ENCODE results near the gene GABRE. TPM values are rescaled to one million over a fixed set of nuclear protein-coding genes. Genes with fewer than 3 reads are reported as not detected.

GABRE gene, protein sequence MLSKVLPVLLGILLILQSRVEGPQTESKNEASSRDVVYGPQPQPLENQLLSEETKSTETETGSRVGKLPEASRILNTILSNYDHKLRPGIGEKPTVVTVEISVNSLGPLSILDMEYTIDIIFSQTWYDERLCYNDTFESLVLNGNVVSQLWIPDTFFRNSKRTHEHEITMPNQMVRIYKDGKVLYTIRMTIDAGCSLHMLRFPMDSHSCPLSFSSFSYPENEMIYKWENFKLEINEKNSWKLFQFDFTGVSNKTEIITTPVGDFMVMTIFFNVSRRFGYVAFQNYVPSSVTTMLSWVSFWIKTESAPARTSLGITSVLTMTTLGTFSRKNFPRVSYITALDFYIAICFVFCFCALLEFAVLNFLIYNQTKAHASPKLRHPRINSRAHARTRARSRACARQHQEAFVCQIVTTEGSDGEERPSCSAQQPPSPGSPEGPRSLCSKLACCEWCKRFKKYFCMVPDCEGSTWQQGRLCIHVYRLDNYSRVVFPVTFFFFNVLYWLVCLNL
- polyA plus RNA-seq (0.10 TPM in 1 of 2 replicates, not detected in the other), polyA minus RNA-seq (not detected in 2 replicates)

DNA sequence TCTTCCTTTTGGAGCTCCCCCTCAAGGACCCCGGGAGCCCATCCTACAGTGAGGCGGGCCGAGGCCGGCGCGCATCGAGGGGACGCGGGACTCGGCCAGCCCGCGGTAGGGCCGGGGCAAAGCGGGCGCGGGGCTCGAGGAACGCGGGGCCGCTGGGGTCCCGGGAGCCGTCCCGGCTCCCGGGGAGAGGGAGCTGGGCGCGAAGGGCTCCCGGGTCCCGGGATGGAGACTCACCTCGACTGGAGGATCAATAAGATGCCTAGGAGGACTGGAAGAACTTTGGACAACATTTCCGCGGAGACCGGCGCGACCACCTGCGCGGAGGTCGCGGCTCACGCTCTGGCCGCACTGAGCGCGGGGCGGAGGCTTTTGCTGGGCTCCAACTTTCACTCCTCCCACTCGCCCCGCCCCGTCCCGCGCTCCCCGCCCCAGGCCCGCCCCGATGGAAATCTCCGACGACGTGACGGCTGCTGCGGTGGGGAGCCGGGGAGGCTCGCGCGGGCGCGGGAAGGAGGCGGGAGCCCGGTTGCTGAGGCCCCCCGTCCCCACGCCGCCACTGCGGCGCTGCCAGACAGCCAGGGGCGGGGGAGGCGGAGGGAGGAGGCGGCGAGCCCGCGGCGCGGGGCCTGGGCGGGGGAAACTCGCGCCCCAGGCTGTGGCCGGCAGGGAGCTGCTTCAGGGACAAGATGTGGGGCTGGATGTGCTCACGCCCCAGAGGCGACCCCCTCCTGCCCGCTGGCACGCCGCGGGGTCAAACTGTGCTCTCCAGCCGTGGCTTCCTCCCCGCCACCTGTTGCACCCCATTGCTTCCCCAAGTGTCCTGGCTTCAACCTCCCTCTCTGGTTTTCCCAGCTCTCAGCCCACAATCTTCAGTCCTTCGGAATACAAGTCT lies at the start of gene GABRE:
Gene GABRE, minus strand, starts transcription at position 341 of the 892 bp plus-strand sequence. Its CDS starts 51 bp downstream, at position 290.
- H3K9ac ChIP-seq (ENCODE audit: low read length): no peak within 1 kb of the TSS
- no peaks in the 10 kb centered on the region for H3K9me3 ChIP-seq (ENCODE audit: low read length)
- TF ChIP-seq RAD21 (conservative IDR thresholded peaks at IDR 0.05) (no peak), EZH2 (IDR thresholded peaks at IDR 0.05; ENCODE audit: borderline replicate concordance, insufficient read depth, low read length, poor library complexity, severe bottlenecking) (no peak), MXI1 (conservative IDR thresholded peaks at IDR 0.05; ENCODE audit: poor library complexity, severe bottlenecking) (no peak)

GRCh38 chrX:152020888-152021287 lies 46.4 kb upstream of the GABRE start:
- Histone ChIP-seq H3K9me2 (ENCODE audit: insufficient read depth, low read length) (no peaks in the 10 kb centered on the region), H3K9me3 (ENCODE audit: low read length) (no peaks in the 10 kb centered on the region), H3K79me2 (replicated peaks; ENCODE audit: insufficient read depth, low read length) (no peaks in the 10 kb centered on the region), H3K4me2 (ENCODE audit: low read length) (no peak overlapping the region), H3K36me3 (ENCODE audit: insufficient read depth, low read length) (no peaks in the 10 kb centered on the region), H3K27ac (ENCODE audit: low read length) (no peak overlapping the region), H3F3A (ENCODE audit: insufficient read depth, low read length, poor library complexity, severe bottlenecking) (no peaks in the 10 kb centered on the region), H4K20me1 (ENCODE audit: insufficient read depth) (no peaks in the 10 kb centered on the region), H3K4me3 (ENCODE audit: low read length) (no peak overlapping the region), H3K9ac (ENCODE audit: low read length) (no peak overlapping the region), H3K27me3 (ENCODE audit: insufficient read depth, low read depth, low read length) (no peaks in the 10 kb centered on the region), H2AFZ (ENCODE audit: low read depth, low read length) (no peak overlapping the region)
- no peak for TF ChIP-seq MXI1 (conservative IDR thresholded peaks at IDR 0.05; ENCODE audit: poor library complexity, severe bottlenecking)
- no peak for TF ChIP-seq POLR2AphosphoS5 (IDR thresholded peaks at IDR 0.05)
- no peak for TF ChIP-seq EZH2 (IDR thresholded peaks at IDR 0.05; ENCODE audit: borderline replicate concordance, insufficient read depth, low read length, poor library complexity, severe bottlenecking)
- TF ChIP-seq RAD21 (conservative IDR thresholded peaks at IDR 0.05): no peak
- TF ChIP-seq EP300 (conservative IDR thresholded peaks at IDR 0.05; ENCODE audit: poor library complexity, severe bottlenecking): no peak
- TF ChIP-seq, protein P1, sequence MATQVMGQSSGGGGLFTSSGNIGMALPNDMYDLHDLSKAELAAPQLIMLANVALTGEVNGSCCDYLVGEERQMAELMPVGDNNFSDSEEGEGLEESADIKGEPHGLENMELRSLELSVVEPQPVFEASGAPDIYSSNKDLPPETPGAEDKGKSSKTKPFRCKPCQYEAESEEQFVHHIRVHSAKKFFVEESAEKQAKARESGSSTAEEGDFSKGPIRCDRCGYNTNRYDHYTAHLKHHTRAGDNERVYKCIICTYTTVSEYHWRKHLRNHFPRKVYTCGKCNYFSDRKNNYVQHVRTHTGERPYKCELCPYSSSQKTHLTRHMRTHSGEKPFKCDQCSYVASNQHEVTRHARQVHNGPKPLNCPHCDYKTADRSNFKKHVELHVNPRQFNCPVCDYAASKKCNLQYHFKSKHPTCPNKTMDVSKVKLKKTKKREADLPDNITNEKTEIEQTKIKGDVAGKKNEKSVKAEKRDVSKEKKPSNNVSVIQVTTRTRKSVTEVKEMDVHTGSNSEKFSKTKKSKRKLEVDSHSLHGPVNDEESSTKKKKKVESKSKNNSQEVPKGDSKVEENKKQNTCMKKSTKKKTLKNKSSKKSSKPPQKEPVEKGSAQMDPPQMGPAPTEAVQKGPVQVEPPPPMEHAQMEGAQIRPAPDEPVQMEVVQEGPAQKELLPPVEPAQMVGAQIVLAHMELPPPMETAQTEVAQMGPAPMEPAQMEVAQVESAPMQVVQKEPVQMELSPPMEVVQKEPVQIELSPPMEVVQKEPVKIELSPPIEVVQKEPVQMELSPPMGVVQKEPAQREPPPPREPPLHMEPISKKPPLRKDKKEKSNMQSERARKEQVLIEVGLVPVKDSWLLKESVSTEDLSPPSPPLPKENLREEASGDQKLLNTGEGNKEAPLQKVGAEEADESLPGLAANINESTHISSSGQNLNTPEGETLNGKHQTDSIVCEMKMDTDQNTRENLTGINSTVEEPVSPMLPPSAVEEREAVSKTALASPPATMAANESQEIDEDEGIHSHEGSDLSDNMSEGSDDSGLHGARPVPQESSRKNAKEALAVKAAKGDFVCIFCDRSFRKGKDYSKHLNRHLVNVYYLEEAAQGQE (IDR thresholded peaks at IDR 0.05; ENCODE audit: borderline replicate concordance): no peak
- TF ChIP-seq, protein P2, sequence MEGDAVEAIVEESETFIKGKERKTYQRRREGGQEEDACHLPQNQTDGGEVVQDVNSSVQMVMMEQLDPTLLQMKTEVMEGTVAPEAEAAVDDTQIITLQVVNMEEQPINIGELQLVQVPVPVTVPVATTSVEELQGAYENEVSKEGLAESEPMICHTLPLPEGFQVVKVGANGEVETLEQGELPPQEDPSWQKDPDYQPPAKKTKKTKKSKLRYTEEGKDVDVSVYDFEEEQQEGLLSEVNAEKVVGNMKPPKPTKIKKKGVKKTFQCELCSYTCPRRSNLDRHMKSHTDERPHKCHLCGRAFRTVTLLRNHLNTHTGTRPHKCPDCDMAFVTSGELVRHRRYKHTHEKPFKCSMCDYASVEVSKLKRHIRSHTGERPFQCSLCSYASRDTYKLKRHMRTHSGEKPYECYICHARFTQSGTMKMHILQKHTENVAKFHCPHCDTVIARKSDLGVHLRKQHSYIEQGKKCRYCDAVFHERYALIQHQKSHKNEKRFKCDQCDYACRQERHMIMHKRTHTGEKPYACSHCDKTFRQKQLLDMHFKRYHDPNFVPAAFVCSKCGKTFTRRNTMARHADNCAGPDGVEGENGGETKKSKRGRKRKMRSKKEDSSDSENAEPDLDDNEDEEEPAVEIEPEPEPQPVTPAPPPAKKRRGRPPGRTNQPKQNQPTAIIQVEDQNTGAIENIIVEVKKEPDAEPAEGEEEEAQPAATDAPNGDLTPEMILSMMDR (IDR thresholded peaks at IDR 0.05; ENCODE audit: poor library complexity, severe bottlenecking): no peak

More for the DNA sequence above, at the start of gene GABRE:
- Histone ChIP-seq H3K27ac (ENCODE audit: low read length) (no peak within 1 kb of the TSS), H3K79me2 (replicated peaks; ENCODE audit: insufficient read depth, low read length) (no peaks in the 10 kb centered on the region), H3K4me3 (ENCODE audit: low read length) (peak within 1 kb of the TSS; percentile 62), H3K27me3 (ENCODE audit: insufficient read depth, low read depth, low read length) (peaks cover 8% of the 10 kb centered on the region), H3F3A (ENCODE audit: insufficient read depth, low read length, poor library complexity, severe bottlenecking) (no peaks in the 10 kb centered on the region), H3K9me2 (ENCODE audit: insufficient read depth, low read length) (no peaks in the 10 kb centered on the region), H2AFZ (ENCODE audit: low read depth, low read length) (no peak within 1 kb of the TSS), H4K20me1 (ENCODE audit: insufficient read depth) (no peaks in the 10 kb centered on the region), H3K36me3 (ENCODE audit: insufficient read depth, low read length) (no peaks in the 10 kb centered on the region), H3K4me2 (ENCODE audit: low read length) (no peak within 1 kb of the TSS)

All from neural cell (in vitro differentiated cells).